A375 (cell line): ENCODE data around the gene ERMAP. TPM values are rescaled to one million over a fixed set of nuclear protein-coding genes. Genes with fewer than 3 reads are reported as not detected.

Experiments
- total RNA-seq: library from RNA; depleted of rRNA; stranded (reverse); fragments of >200 nt; shearing (Covaris generic); gene quantifications from 2 replicates; pipeline ENCODE4 v1.2.3, GENCODE V29; 2014; rRNA removed

The ERMAP gene
- total RNA-seq, result 4.0 and 5.3 TPM in 2 replicates

GRCh38 chr1:42816585-42817439, at the start of gene ERMAP, which contains the start of gene SVBP:
Gene ERMAP (plus strand): TSS chr1:42817122. CDS start chr1:42830449, 13,327 bp downstream.
Gene SVBP (minus strand): TSS chr1:42817397. CDS start chr1:42816544, 853 bp downstream.

GRCh38 chr1:42784946-42785693, 31.8 kb upstream of the ERMAP start, which contains the start of gene TMEM269:
Gene TMEM269 (plus strand): TSS chr1:42784991. CDS start chr1:42789894, 4,903 bp downstream.

GRCh38 chr1:42846257-42847110, 29.6 kb downstream of the ERMAP start, which contains the start of gene ZNF691:
Gene ZNF691 (plus strand): TSS chr1:42846613. CDS start chr1:42849659, 3,046 bp downstream.

Other genes with a start within 250 kb of the ERMAP start
- 96.5 and 133 TPM in 2 replicates for gene PPIH, start 158.7 kb upstream of the ERMAP start, total RNA-seq
- gene YBX1, start 134.7 kb upstream of the ERMAP start, total RNA-seq, result 1,513 and 1,641 TPM in 2 replicates
- gene CLDN19, start 76.9 kb upstream of the ERMAP start, total RNA-seq, result not detected in 2 replicates
- 71.6 and 76.9 TPM in 2 replicates for gene P3H1, start 50.1 kb upstream of the ERMAP start, total RNA-seq
- 2.3 and 3.5 TPM in 2 replicates for gene C1orf50, start 49.9 kb upstream of the ERMAP start, total RNA-seq
- gene TMEM269, start 32.1 kb upstream of the ERMAP start, total RNA-seq, result 0.03 and 0.11 TPM in 2 replicates
- gene SVBP, start 275 bp downstream of the ERMAP start, total RNA-seq, result 19.5 and 34.6 TPM in 2 replicates
- gene ZNF691, start 29.5 kb downstream of the ERMAP start, total RNA-seq, result 6.5 and 9.9 TPM in 2 replicates
- gene SLC2A1, start 141.7 kb downstream of the ERMAP start, total RNA-seq, result 204 and 221 TPM in 2 replicates